Esophagus squamous epithelium (tissue), 4 donors: Measurements from ENCODE around the gene SRD5A2.

Experiments
- CTCF ChIP-seq, 6 experiments: fragments of 450-650 bp in 4 of 6; fragments of 200-600 bp in 2 of 6; sonication (generic) in 2 of 6; IDR thresholded peaks; one replicate each; pipeline ENCODE4 v1.5.1; 2016 to 2019; ENCODE audit warnings: antibody characterized with exemption in 6 of 6, mild to moderate bottlenecking in 4 of 6, moderate library complexity in 4 of 6
- POLR2A ChIP-seq, 4 donors: fragments of 450-650 bp; IDR thresholded peaks; one replicate each; pipeline ENCODE4 v1.6.1; 2017; ENCODE audit warnings: antibody characterized with exemption in 4 of 4, mild to moderate bottlenecking in 4 of 4, moderate library complexity in 3 of 4

GRCh38 chr2:31580321-31581117 is at the start of gene SRD5A2:
- TF ChIP-seq CTCF (IDR thresholded peaks at IDR 0.05) (no peak), POLR2A (IDR thresholded peaks at IDR 0.05) (no peak)
